Stimulated activated CD8-positive, alpha-beta memory T cell treated with anti-CD3 and anti-CD28 coated beads, Interleukin-15, amount 100 ng/mL, for 24 hours (primary cell): ENCODE measurements around the gene TTLL9.
"Not testable (repeated sequence)": the region's sequence is repeated elsewhere in the genome, so short reads cannot be mapped to it uniquely, and the experiment has no call there.

ENCODE experiments used
- DNase-seq: peaks from one replicate; pipeline ENCODE4 v3.0.0-alpha.2; 2020; ENCODE audit warnings: low read depth

TTLL9 gene

DNA sequence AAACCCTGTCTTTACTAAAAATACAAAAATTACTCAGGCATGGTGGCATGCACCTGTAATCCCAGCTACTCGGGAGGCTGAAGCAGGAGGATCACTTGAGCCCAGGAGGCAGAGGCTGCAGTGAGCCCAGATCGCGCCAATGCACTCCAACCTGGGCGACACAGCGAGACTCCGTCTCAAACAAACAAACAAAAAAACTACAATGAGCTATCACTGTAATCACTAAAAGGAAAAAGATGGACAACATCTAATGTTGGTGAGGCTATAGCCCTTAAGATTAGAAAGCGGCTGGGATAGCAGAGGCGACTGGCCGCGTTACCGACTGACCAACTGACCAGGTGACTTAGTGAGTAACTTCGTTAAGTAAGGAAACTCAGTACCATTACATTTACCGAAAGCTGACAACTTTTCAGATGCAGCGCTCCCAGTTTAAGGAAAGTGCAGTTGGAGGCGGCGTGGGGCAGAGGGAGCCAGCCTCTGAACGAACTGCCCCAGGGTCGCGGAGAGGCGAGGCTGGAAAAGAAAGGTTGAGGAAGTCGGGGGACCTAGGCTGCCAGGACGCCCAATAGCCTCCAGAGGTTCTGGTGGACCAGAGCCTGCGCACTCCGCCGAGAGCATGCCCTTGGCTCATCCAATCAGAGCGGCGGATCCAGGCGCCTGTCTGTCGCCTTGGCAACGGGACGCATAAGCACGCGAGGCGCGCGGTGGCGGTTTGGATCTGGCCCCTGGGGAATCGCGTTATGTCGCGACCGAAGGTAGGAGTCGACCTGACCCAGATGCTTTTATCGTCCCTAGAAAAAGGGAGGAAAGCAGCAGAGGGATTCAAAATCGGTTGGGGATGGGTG, 8.9 kb downstream of the TTLL9 start:
- peak; percentile 62 for DNase-seq

GRCh38 chr20:31881945-31882344, 11.5 kb downstream of the TTLL9 start:
- no peak for DNase-seq

- DNase-seq = no peak
Observed at GRCh38 chr20:31883829-31884228, 13.4 kb downstream of the TTLL9 start.

DNA sequence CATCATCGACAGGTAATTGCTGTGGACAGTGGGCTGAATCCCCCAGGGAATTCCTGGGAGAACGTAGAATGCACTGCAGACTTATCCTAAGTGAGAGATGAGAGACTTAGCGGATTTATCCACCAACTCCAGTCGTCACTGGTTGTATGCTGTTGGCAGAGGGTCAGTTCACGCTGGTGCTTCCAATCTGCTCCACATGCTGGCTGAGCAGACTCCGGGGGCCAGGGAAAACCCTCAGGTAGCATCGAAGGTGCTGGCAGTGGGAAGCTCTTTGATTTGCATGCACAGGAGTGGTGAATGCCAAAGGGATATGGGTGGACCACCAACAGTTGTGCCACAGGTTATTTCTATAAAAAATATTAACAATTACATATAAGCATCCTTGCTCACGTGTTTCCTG, 20.2 kb downstream of the TTLL9 start:
- DNase-seq = no peak

DNA sequence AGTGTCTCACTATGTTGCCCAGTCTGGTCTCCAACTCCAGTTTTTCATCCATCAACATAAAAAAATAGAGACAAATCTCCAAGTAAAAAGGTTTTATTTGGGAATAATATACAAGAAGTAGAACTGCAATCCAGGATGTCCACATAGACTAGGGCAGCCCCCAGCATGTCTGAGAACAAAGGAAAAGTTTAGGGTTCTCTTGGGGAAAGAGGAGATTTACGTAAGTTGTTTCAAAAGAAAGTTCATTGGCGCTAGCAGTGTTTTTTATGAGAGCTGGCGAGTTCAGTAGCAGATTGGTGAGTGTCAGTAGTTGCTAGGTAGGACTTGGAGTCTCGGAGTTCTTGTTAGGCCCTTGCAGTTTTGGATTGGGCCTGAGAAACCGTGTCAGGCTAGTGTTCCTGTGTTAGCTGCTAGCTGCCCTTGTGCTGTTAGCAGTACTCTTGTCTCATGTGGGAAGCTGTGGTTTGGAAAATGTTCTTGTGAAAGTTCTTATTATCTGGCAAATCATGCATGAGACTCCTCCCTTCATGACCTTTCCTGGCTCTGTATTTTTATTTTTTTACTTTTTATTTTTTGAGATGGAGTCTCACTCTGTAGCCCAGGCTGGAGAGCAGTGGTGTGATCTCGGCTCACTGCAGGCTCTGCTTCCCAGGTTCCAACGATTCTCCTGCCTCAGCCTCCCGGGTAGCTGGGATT, 24.7 kb downstream of the TTLL9 start:
- no peak for DNase-seq

GRCh38 chr20:31896049-31896448, 25.6 kb downstream of the TTLL9 start:
- no peak for DNase-seq

DNA sequence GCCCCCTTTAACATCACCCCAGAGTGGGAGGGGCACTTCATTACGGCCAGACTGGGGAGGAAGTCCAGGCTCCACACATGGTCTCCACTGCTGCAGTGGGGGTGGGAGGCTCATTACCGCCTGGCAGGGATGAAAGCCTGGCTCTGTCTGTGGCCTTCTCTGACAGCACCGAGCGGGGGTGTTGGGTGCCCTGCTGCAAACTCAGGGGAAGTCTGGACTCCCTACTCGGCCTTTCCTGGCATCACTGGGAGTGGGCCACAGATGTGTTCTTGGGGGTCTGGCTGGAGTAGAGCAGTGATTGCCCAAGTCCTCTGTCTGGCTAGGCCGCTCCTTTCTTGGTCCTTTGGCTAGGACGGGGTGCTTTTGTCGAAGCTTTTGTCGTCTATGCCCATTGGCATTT, 27.1 kb downstream of the TTLL9 start:
- DNase-seq = no peak

GRCh38 chr20:31901615-31902014, 31.2 kb downstream of the TTLL9 start:
- no peak for DNase-seq

DNA sequence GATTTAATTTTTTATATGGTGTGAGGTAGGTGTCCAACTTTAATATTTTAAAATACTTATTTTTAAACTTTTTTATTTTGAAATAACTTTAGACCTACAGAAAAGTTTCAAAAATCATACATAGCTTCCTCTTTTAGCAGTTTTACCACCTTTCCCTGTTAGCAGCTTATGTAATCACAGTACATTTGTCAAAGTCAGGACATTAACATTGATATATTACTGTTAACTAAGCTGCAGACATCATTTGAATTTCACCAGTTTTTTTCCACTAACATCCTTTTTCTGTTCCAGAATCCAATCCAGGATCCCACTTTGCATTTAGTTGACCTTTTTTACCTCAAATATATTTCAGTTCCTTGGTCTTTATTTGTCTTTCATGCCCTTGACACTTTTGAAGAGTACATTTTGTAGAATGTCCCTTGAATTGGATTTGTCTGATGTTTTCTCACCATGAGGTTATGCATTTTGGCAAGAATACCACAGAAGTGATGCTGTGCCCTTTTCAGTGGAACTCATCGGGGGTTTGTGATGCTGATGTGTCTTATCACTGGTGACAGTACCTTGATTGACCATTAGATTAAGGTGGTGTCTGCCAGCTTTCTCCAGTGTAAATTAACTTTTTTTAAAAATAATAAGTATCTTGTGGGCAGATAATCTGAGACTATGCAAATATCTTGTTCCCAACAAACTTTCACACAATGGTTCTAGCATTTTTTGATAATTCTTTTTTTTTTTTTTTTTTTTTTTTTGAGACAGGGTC, 33.4 kb downstream of the TTLL9 start:
- DNase-seq = no peak

GRCh38 chr20:31906001-31906400, 35.6 kb downstream of the TTLL9 start:
- no peak for DNase-seq

- DNase-seq = no peak
Observed at GRCh38 chr20:31907046-31907445, 36.6 kb downstream of the TTLL9 start.

DNA sequence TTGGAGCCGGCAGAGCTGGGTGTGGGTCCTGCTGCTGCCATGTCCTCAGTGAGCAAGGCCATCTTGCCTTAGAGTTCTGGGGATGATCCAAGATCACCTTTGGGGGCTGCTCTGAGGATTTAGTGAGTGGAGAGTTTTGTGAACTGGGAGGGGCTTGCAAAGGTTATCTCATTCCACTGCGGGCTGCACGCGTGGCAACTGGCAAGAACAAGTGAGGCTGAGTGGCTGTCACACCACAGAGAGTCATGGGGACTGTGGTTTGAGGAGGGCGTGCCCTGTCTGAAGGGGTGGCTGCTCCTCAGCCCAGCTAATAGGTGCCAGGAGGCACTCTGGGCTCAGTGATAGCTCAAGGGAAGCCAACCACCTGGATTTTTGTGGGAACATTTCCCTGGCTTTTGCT, 37.6 kb downstream of the TTLL9 start:
- DNase-seq = no peak

GRCh38 chr20:31908424-31908823, 38.0 kb downstream of the TTLL9 start:
- no peak for DNase-seq

DNA sequence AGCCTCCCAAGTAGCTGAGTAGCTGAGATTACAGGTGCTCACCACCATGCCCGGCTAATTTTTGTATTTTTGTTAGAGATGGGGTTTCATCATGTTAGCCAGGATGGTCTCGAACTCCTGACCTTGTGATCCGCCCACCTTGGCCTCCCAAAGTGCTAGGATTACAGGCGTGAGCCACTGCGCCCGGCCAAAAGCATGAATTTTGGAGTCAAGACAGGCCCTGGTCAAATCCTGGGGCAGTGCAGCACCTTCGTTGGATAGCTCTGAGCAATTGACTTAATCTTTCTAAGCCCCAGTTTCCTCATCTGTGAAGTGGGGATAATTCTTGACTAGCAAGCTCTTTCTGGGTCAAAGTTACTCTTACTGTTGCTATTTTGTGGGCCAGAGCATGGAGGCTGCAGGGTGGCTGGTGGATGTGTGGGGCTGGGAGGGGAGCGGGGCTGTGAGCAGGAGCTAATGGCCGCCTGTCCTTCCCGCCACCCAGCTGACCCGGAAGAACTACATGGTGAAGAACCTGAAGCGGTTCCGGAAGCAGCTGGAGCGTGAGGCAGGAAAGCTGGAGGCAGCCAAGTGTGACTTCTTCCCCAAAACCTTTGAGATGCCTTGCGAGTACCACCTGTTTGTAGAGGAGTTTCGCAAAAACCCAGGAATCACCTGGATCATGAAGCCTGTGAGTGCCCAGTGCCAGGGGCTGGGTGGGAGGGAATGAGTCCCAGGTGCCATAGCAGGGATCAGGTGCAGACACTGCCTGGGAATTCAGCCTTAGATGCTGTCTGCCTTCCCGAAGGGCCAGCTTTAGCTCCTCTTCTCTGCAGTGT, 39.0 kb downstream of the TTLL9 start:
- no peak for DNase-seq

- no peak for DNase-seq
Observed at GRCh38 chr20:31910071-31910803, 39.8 kb downstream of the TTLL9 start.

DNA sequence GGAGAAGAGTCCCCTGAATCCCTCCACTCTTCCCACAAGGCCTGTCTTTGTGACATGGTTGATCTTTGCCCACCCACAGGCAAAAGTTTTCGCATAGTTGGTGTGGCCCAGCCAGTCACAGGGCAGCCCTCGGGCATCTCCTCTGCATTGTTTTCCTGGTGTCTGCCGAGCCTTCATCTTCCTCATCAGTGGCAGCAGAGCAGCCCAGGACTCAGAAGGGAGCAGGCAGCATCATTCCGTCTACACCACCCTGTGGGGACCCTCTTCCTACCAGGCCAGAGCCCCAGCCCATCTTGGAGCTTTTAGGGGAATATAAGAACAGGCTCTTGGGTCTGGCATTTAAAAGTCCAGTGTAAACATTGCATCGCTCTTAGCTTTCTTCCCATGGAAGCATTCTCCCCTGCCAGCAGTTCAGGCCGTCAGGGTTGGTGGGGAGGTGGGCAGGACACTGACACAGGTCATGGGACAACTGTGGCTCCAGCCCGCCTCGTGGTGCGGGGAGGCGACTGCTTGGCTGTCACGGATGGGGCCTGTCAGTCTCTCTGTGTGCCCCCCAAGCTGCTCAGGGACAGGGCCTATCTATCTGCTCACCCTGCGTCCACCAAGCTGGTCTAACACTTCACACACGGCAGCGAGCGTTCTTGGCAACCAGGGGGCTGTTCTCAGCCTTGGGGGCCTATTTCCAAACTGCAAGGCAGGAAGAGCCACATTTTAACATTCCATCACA, 43.2 kb downstream of the TTLL9 start:
- DNase-seq = no peak

GRCh38 chr20:31914170-31914569, 43.7 kb downstream of the TTLL9 start:
- no peak for DNase-seq

GRCh38 chr20:31915491-31916280, 45.3 kb downstream of the TTLL9 start:
- DNase-seq = no peak

DNA sequence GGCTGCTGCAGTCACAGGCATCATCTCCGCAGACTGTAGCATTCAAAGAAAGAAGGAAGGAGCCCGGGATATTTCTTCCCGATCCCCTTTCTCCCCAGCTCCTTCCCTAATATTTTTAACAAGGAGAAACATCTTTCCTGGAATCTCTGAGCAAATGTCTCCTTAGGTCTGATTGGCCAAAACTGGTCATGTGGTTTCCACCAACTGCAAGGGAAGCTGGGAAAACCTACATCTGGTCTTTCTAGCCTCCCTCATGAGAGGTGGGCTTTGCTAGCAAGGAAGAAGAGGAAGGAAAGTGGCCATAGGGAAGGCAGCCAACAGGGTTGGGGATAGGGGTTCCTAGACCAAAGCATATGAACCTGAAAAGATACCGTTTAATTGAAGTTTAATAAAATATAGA, 46.3 kb downstream of the TTLL9 start:
- no peak for DNase-seq

GRCh38 chr20:31917962-31918412, 47.6 kb downstream of the TTLL9 start:
- DNase-seq = not testable (repeated sequence)
